NCI-H446 treated with DMSO at 0.1 percent for 48 hours (cell line): ENCODE measurements around the gene DOCK11.
"Not testable (repeated sequence)": the region's sequence is repeated elsewhere in the genome, so short reads cannot be mapped to it uniquely, and the experiment has no call there.

Experiments used
- DNase-seq: peaks from one replicate; lab custom pipeline; 2025; lab: John Stamatoyannopoulos, UW

Gene DOCK11

GRCh38 chrX:118694638-118695037 is 199.0 kb downstream of the DOCK11 start:
- no peak for DNase-seq

DNA sequence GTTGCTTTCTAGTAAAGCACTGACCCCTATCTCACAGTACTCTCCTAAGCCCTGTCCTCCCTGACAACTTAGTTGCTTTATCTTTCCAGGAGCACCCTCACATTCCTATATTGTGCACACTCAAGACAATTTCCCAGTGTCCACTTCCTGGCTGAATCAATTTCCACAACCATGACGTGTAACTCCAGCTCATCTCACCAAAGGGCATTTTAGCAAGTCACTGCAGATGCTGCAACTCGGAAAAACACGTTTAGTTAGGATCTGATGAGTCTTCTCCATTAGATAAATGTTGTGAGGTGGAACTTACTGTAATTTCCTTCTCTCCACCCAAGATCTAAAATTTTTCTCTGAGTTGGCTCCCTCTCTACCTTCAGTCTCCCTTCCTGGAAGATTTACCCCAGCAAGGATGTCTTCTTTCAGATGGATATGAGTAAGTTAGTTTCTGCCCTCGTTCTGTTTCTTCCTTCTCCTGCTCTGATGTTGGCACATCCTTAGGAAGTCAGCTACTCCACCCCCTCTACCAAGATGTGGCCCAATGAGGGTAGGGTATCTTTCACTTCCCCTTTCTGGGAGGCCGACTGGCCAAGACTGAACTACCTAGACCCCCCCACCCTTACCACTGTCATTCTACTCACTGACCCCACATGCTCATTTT is 203.0 kb downstream of the DOCK11 start:
- no peak for DNase-seq

DNA sequence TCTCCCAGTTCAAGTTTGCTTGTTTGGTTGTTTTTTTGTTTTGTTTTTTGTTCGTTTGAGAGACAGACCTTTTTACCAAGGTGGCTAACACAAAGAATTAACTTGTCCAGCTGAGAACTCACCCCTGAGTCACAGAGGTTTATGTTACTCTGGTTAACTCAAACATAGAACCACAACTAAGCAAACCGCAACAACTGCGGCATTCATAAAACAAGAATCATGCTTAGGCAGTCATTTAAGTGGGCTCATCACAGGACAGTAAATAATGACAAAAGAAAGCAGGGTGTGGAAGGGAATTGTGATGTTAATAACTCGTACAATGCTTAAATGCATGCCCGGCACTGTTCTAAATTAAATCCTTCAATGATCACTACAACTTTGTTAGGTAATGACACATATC is 207.1 kb downstream of the DOCK11 start:
- no peak for DNase-seq

GRCh38 chrX:118706681-118707080 is 211.1 kb downstream of the DOCK11 start:
- DNase-seq = no peak

DNA sequence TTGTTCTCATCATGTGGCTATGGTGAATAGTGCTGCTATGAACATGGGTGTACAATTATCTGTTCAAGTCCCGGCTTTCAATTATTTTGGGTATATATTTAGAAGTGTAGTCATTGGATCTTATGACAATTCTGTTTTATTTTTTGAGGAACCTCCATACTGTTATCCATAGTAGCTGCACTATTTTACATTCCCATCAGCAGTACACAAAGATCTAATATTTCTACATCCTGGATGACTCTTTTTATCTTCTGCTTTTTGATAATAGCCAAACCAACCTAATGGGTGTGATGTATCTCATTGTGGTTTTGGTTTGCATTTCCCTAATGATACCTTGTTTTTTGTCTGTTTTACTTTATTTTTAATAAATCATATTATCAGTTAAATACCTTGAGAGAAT is 218.9 kb downstream of the DOCK11 start:
- DNase-seq = no peak

GRCh38 chrX:118715917-118716316 is 220.3 kb downstream of the DOCK11 start:
- DNase-seq = not testable (repeated sequence)

- not testable (repeated sequence) for DNase-seq
These were observed 221.2 kb downstream of the DOCK11 start for GRCh38 chrX:118716833-118717232.

- no peak for DNase-seq
These were observed 222.2 kb downstream of the DOCK11 start for GRCh38 chrX:118717678-118718391.

DNA sequence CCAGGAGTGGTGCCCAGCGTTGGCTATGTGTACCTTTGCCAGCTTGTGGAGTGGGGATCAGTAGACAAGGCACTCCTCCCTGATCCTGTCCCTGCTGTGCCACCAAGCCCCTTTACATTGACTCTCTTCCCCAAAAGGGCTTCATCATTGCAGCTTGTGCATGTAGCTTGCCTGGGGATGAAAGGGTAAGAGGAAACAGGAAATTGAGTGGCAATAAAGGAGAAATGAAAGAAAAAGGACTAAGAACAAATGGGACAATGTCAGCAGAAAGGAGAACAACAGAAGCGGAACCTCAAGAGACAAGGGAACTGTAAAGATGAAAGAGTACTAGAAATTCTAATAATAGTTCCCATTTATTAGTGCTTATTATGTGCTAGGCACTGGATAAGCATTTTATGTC is 223.1 kb downstream of the DOCK11 start:
- no peak for DNase-seq

DNA sequence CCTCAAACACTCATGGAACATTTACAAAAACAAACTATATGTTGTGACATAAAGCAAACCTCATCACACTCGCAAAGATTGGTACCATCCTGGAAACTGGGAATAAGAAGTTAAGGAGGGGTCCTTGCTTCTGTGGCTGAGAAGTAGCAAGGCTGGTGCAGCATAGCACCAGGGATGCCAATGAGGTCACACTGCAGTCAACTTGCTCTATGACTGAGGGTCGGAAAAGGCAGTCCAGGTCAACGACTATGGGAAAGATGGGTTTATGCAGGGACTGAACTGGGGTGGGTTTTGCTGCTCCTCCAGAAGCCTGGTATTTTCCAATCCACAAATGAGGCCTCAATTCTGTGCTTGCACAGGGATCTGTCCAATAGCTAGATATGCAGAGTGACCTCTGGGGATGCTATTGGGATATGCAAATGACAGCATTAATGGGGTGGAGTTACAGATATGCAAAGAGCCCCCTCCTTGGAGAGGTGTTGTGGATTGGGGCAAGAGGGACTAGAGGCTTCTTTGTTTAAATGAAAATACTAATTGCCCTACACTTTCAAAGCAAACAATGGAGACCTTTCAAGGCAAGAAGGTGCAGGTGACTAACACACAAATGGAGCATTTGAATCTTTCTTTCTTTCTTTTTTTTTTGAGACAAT is 224.6 kb downstream of the DOCK11 start:
- DNase-seq = no peak

GRCh38 chrX:118723376-118723775 is 227.8 kb downstream of the DOCK11 start:
- no peak for DNase-seq

DNA sequence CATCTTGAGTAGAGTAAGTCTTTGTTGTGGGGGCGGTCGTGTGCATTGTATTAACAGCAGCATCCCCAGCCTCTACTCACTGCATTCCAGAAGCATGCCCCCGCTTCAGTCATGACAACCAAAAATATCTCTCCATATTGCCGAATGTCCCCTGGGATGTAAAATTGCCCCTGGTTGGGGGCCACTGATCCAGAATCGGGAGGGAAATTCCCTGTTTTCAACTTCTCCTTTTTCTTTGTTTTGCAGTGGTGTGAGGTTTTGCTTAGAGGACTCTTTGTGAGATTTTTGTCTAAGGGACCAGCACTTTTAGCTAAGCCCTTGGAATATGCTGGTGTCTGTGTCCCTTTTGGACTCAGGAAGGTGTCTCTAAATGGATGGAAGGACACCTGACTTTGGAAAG is 228.8 kb downstream of the DOCK11 start:
- DNase-seq = no peak

- no peak for DNase-seq
These were observed 229.2 kb downstream of the DOCK11 start for GRCh38 chrX:118724775-118725174.

DNA sequence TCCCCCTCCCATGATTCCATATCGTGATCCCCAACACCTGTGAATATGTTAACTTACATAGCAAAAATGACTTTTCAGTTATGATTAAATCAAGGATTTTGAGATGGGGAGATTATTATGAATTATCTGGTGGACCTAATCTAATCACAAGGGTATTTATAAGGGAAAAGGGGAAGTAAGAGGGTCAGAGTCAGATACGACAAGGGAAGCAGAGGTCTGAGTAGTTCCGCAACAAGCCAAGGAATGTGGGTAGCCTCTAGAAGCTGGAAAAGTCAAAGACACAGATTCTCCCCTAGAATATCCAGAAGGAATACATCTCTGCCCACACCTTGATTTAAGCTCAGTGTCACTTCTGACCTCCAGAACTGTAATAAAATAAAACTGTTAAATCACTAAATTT is 230.8 kb downstream of the DOCK11 start:
- DNase-seq = no peak

GRCh38 chrX:118726887-118727685 is 231.5 kb downstream of the DOCK11 start, which contains the start of gene IL13RA1:
TSS of gene IL13RA1 (plus strand) at chrX:118727606. CDS start at chrX:118727639, 33 bp downstream.
- peak; percentile 10 for DNase-seq

DNA sequence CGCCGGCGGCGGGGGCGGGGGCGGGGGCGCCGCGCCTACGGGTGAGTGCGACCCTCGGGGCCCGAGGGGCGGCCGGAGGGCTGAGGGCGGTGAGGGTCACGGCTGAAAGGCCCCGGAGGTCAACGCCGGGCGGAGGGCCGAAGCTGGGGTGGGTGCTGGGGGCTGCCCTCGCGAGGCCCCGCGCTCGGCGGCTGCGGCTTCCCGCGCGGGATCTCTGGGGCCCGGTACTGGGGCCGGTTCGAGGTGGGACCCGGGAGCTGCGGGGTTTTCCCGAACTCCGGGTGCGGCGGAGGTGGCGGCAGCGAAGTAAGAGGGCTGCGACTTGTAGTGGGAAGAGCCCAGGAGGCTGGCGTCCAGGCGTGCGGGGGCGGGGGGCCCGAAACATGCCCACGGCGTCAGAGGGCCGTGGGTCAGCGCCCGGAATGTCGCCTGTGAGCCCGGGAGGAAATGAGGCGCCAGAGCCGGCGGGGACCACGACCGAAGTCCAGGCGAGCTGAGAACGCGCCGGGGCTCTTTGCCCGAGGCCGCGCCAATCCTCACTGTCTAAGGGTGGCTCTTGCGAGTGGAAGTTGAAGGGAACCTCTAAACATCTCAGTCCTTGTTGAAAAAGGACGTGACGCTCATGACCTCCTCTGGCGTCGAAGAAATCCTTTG is 232.2 kb downstream of the DOCK11 start:
- DNase-seq = no peak

DNA sequence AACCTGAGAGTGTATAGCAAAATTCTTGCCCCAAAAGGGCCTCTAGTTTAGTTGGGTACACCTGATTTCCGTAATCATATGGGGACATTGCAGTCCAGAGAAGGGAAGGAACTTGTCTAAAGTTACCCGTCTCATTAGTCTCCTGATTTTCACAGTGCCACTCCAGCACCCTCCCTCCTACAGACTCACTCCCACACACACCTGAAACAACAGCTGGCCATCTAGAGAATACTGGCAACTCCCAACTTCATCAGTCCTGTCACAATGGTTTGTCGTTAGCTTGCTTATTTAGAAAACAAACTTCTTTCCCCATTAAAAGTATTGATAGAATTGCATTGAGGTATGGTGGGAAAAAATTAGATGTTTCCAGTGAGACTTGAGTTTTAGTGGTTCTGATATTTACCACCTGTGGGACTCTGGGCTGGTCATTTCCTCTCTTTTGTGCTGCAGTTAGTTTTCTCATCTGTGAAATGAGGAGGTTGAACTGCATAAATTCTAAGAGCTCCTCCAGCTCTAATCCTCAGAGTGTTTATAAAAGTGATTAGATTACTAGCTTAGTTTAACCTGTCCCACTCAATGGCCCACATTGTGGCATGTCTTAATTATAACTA is 233.5 kb downstream of the DOCK11 start:
- DNase-seq = no peak

GRCh38 chrX:118730500-118731247 is 235.1 kb downstream of the DOCK11 start:
- no peak for DNase-seq

DNA sequence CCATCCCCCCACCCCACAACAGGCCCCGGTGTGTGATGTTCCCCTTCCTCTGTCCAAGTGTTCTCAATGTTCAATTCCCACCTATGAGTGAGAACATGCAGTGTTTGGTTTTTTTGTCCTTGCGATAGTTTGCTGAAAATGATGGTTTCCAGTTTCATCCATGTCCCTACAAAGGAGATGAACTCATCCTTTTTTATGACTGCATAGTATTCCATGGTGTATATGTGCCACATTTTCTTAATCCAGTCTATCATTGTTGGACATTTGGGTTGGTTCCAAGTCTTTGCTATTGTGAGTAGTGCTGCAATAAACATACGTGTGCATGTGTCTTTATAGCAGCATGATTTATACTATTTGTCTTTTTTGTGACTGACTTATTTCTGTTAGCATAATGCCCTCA is 236.9 kb downstream of the DOCK11 start:
- DNase-seq = not testable (repeated sequence)

- no peak for DNase-seq
These were observed 239.3 kb downstream of the DOCK11 start for GRCh38 chrX:118734909-118735308.
